GM10266 (cell line): ENCODE measurements around the gene GPR146.
A peak's percentile ranks its signal among the peaks of the same experiment; 100 is the strongest.

Experiments
- DNase-seq: peaks from one replicate; pipeline ENCODE4 v3.0.0; 2012; ENCODE audit errors: extremely low spot score
- CTCF ChIP-seq: IDR thresholded peaks from 2 replicates; pipeline ENCODE4 v1.5.1; 2012; ENCODE audit warnings: mild to moderate bottlenecking, low read depth; ENCODE audit not compliant: control insufficient read depth, insufficient read depth; ENCODE audit errors: missing control alignments

GPR146 gene

DNA sequence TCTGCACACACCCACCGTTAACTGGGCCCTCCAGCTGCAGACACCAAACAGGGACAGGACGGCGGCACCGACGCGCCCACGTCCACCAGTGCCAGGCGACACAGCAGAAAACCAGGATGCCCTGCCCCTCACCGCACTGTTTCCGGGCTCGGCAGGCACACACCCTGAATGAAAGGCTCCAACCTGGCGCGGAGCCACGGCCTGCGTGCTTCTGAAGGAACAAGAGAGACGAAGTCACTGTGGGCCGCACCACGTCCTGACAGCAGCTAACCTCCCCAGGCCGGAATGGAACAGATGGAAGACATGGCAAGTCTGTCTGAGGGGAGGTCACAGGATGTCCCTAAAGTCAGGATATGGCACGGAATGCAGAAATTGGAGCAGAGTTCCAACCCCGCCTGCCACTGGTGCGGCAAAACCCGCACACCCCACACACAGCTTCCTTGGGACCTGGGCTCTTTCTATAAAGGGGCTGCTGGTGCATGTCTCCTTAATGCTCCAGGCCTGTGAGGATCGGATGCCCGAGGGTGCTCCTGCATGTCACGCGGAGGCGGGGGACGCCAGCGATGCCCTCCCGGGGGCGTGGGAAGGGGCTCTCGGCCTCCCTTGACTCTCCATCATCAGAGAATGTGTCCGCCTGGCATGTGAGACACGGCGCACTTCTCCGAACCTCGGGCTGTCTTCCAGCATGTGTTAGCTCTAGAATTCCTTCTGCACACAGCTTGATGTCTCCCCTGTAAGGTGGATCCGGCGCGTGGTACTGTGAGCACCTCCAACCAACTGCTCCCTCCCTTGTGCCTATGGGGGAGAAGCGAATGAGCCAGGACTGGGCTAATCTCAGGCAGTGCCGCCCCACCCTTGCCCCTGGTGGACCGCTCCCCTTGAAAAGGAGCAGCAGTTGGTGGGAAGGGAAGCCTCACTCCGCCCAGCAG is 39.6 kb downstream of the GPR146 start:
- DNase-seq, result no peak
- TF ChIP-seq CTCF, result no peak

DNA sequence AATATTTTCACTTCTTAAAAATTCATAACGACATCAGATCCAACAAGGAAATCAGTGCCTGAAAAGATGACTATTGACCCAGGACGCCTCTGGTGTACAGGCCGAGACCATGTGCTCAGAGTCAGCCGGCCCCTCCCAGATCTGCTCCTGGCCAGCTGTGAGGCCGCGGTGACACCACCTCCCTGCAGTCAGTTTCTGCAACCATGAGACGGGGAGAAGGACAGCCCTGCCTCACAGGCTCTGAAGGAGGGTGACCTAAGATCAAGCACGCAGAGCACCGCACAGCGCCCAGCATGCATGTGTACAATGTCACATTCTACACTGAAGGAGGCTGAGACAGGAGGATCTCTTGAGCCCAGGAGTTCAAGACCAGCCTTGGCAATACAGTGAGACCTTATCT is 40.9 kb downstream of the GPR146 start:
- DNase-seq, result no peak
- no peak for TF ChIP-seq CTCF

- TF ChIP-seq CTCF, result no peak
Observed at GRCh38 chr7:1085910-1086421, 41.6 kb downstream of the GPR146 start.

GRCh38 chr7:1086588-1087464 is 42.5 kb downstream of the GPR146 start:
- DNase-seq, result peak; percentile 93

More at GRCh38 chr7:1085910-1086421, 41.6 kb downstream of the GPR146 start:
- DNase-seq, result no peak

GRCh38 chr7:1087465-1087814 is 43.1 kb downstream of the GPR146 start:
- TF ChIP-seq CTCF, result no peak
- no peak for DNase-seq

More at GRCh38 chr7:1086588-1087464, 42.5 kb downstream of the GPR146 start:
- TF ChIP-seq CTCF, result peak; percentile 86

DNA sequence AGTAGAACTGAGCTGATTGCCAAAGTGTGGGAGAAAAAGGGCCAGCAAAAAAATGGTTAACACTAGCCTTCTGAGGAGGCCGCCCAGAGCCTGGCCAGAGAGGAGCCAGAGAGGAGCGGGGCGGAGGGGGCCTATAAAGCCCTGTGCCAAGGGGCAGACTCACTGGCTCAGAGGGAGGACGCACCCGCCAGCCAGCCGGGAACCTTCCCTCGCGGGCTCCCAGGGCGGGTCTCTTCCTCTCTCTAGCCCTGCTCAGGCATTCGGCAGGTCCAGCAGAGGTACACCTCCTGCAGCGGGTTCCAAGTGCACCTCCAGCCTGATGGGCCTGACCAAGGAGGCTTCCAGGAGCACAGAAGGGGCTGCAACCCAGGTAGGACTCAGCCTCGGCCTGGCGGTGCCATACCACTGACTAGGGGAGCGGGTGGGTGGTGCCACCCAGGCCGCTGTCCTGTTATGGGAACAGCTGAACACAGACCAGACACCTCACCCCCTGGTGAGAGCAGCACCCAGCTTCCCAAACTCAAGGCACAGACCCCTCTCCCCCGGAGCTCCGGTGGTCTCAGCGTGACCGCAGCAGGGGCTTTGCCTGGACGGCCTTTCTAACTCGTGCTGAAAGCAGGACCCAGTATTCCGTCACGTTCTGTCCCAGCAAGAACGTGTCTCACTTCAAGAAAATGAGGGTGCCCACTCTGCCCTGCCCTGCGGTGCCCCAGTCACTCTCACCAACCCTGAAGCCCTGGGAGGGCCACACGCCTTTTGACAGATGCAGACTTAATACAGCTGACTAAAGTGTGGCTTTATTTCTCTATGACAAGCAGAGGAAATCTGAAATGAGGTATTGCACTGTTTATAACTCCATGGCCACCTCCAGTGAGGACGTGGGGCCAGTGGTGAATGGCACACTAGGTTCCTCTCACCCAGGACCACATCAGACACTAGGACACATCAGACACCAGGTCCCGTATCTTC is 43.9 kb downstream of the GPR146 start, which contains the start of gene GPER1:
Gene GPER1 (plus strand): TSS at position 162 of the 969 bp plus-strand sequence. CDS start 3,616 bp downstream, outside the sequence.
- TF ChIP-seq CTCF, result no peak
- DNase-seq, result no peak
